ENCODE results near the gene GNA14.
"Not testable (repeated sequence)": the region's sequence is repeated elsewhere in the genome, so short reads cannot be mapped to it uniquely, and the experiment has no call there.

Gene GNA14

GRCh38 chr9:77648234-77649108 lies at the start of gene GNA14:
GNA14 (minus strand) TSS chr9:77648322; CDS start chr9:77647793, 529 bp downstream.
- no peaks in the 10 kb centered on the region for H3K4me1 ChIP-seq (ENCODE audit: low read length)

DNA sequence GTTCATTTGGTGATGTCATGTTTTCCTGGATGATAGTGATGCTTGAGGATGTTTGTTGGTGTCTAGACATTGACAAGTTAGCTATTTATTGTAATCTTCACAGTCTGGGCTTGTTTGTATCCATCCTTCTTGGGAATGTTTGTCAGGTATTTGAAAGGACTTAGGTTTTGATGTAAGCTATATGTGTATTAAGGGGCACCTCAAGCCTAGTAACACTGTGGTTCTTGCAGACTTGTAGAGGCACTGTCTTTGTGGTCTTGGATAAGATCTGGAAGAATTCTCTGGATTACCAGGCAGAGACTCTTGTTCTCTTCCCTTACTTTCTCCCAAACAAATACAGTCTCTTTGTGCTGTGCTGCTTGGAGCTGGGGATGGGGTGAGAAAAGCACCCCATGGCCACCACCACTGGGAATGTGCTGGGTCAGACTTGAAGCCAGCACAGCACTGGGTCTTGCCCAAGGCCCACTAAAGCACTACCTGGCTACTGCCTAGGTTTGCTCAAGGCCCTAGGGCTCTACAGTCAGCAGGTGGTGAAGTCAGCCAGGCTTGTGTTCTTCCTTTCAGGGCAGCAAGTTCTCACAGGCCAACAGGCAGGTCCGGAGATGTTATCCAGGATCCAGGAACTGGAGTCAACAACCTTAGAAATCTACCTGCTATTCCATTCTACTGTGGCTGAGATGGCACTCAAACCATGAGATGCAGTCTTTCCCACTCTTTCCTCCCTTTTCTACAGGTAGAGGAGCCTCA lies 49.3 kb upstream of the GNA14 start:
- TF ChIP-seq EZH2phosphoT487 (IDR thresholded peaks at IDR 0.05; ENCODE audit: low read depth) = no peak
- TF ChIP-seq, protein P1, sequence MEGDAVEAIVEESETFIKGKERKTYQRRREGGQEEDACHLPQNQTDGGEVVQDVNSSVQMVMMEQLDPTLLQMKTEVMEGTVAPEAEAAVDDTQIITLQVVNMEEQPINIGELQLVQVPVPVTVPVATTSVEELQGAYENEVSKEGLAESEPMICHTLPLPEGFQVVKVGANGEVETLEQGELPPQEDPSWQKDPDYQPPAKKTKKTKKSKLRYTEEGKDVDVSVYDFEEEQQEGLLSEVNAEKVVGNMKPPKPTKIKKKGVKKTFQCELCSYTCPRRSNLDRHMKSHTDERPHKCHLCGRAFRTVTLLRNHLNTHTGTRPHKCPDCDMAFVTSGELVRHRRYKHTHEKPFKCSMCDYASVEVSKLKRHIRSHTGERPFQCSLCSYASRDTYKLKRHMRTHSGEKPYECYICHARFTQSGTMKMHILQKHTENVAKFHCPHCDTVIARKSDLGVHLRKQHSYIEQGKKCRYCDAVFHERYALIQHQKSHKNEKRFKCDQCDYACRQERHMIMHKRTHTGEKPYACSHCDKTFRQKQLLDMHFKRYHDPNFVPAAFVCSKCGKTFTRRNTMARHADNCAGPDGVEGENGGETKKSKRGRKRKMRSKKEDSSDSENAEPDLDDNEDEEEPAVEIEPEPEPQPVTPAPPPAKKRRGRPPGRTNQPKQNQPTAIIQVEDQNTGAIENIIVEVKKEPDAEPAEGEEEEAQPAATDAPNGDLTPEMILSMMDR (IDR thresholded peaks at IDR 0.05; ENCODE audit: low read depth, low read length) = no peak
- H2AFZ ChIP-seq (ENCODE audit: low read depth, low read length) = no peak overlapping the region
- no peak overlapping the region for H3K4me2 ChIP-seq (ENCODE audit: low read length)
- H3K36me3 ChIP-seq (replicated peaks; ENCODE audit: low read depth, low read length) = no peaks in the 10 kb centered on the region
- H3K27ac ChIP-seq (ENCODE audit: low read length) = no peak overlapping the region
- no peaks in the 10 kb centered on the region for H3K9me3 ChIP-seq (ENCODE audit: insufficient read depth, low read length)
- H3K27me3 ChIP-seq (ENCODE audit: low read depth, low read length) = no peaks in the 10 kb centered on the region
- no peaks in the 10 kb centered on the region for H3K79me2 ChIP-seq (ENCODE audit: low read length)
- H3K4me1 ChIP-seq (ENCODE audit: low read length) = peaks cover 7% of the 10 kb centered on the region
- no peak overlapping the region for H3K4me3 ChIP-seq (ENCODE audit: low read length)
- H3K9ac ChIP-seq (ENCODE audit: low read length) = no peak overlapping the region
- no peaks in the 10 kb centered on the region for H4K20me1 ChIP-seq (ENCODE audit: insufficient read depth, low read length)

More at GRCh38 chr9:77648234-77649108, at the start of gene GNA14:
- Histone ChIP-seq H3K9ac (ENCODE audit: low read length) (no peak within 1 kb of the TSS), H3K36me3 (replicated peaks; ENCODE audit: low read depth, low read length) (no peaks in the 10 kb centered on the region), H4K20me1 (ENCODE audit: insufficient read depth, low read length) (no peaks in the 10 kb centered on the region), H3K4me3 (ENCODE audit: low read length) (no peak within 1 kb of the TSS), H3K27me3 (ENCODE audit: low read depth, low read length) (no peaks in the 10 kb centered on the region; the same call in 1 of the 2 replicates), H3K9me3 (ENCODE audit: insufficient read depth, low read length) (no peaks in the 10 kb centered on the region), H3K27ac (ENCODE audit: low read length) (no peak within 1 kb of the TSS), H2AFZ (ENCODE audit: low read depth, low read length) (no peak within 1 kb of the TSS), H3K4me2 (ENCODE audit: low read length) (no peak within 1 kb of the TSS), H3K79me2 (ENCODE audit: low read length) (no peaks in the 10 kb centered on the region)
- no peak for TF ChIP-seq EZH2phosphoT487 (IDR thresholded peaks at IDR 0.05; ENCODE audit: low read depth)
- TF ChIP-seq, protein P1 (IDR thresholded peaks at IDR 0.05; ENCODE audit: low read depth, low read length) = no peak

DNA sequence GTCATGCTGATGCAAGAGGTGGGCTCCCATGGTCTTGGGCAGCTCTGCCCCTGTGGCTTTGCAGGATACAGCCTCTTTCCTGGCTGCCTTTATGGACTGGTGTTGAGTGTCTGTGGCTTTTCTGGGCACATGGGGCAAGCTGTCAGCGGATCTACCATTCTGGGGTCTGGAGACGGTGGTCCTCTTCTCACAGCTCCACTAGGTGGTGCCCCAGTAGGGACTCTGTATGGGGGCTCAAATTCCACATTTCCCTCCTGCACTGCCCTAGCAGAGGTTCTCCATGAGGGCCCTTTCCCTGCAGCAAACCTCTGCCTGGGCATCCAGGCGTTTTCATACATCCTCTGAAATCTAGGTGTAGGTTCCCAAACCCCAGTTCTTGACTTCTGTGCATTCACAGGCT lies 42.6 kb upstream of the GNA14 start:
- not testable (repeated sequence) for H2AFZ ChIP-seq (ENCODE audit: low read depth, low read length); H3K27me3 ChIP-seq (ENCODE audit: low read depth, low read length); H3K9me3 ChIP-seq (ENCODE audit: insufficient read depth, low read length); H3K27ac ChIP-seq (ENCODE audit: low read length); H3K4me3 ChIP-seq (ENCODE audit: low read length); H3K36me3 ChIP-seq (replicated peaks; ENCODE audit: low read depth, low read length); H3K4me1 ChIP-seq (ENCODE audit: low read length); H3K4me2 ChIP-seq (ENCODE audit: low read length); H3K79me2 ChIP-seq (ENCODE audit: low read length); H4K20me1 ChIP-seq (ENCODE audit: insufficient read depth, low read length); H3K9ac ChIP-seq (ENCODE audit: low read length)
- TF ChIP-seq, protein P1 (IDR thresholded peaks at IDR 0.05; ENCODE audit: low read depth, low read length) = 0 out of 2 replicates have a peak, but pooled peaks have one; percentile 9

DNA sequence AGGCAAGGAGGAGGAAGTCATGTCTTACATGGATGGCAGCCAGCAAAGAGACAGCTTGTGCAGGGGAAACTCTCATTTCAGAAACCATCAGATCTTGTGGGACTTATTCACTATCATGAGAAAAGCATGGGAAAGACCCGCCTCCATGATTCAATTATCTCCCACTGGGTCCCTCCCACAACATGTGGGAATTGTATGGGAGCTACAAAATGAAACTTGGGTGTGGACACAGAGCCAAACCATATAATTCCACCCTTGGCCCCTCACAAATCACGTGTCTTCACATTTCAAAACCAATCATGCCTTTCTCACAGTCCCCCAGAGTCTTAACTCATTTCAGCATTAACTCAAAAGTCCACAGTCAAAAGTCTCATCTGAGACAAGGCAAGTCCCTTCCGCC lies 42.0 kb upstream of the GNA14 start:
- not testable (repeated sequence) for H3K4me3 ChIP-seq (ENCODE audit: low read length); H3K27ac ChIP-seq (ENCODE audit: low read length); H4K20me1 ChIP-seq (ENCODE audit: insufficient read depth, low read length); H3K9ac ChIP-seq (ENCODE audit: low read length); H3K36me3 ChIP-seq (replicated peaks; ENCODE audit: low read depth, low read length); H3K27me3 ChIP-seq (ENCODE audit: low read depth, low read length); H3K4me1 ChIP-seq (ENCODE audit: low read length); H3K4me2 ChIP-seq (ENCODE audit: low read length); H2AFZ ChIP-seq (ENCODE audit: low read depth, low read length); H3K9me3 ChIP-seq (ENCODE audit: insufficient read depth, low read length); H3K79me2 ChIP-seq (ENCODE audit: low read length)

DNA sequence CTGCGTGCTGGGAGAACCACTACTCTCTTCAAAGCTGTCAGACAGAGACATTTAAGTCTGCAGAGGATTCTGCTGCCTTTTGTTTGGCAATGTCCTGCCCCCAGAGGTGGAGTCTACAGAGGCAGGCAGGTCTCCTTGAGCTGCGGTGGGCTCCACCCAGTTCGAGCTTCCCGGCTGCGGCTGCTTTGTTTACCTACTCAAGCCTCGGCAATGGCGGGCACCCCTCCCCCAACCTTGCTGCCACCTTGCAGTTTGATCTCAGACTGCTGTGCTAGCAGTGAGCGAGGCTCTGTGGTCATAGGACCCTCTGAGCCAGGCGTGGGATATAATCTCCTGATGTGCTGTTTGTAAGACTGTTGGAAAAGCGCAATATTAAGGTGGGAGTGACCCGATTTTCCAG lies 39.6 kb upstream of the GNA14 start:
- not testable (repeated sequence) for H3K4me2 ChIP-seq (ENCODE audit: low read length); H3K79me2 ChIP-seq (ENCODE audit: low read length); H3K9ac ChIP-seq (ENCODE audit: low read length); H3K36me3 ChIP-seq (replicated peaks; ENCODE audit: low read depth, low read length); H3K9me3 ChIP-seq (ENCODE audit: insufficient read depth, low read length); H4K20me1 ChIP-seq (ENCODE audit: insufficient read depth, low read length); H2AFZ ChIP-seq (ENCODE audit: low read depth, low read length); H3K27me3 ChIP-seq (ENCODE audit: low read depth, low read length); H3K27ac ChIP-seq (ENCODE audit: low read length); H3K4me3 ChIP-seq (ENCODE audit: low read length); H3K4me1 ChIP-seq (ENCODE audit: low read length)
